K562 (cell line): ENCODE data around the gene SELENOO. TPM values are rescaled to one million over a fixed set of nuclear protein-coding genes. Genes with fewer than 3 reads are reported as not detected.

Experiments
- CHD2 ChIP-seq: IDR thresholded peaks from 2 replicates; pipeline ENCODE4 v1.6.1; 2011; ENCODE audit warnings: low read depth, low read length
- CUX1 ChIP-seq: fragments of 200-800 bp; sonication (Bioruptor generic); IDR thresholded peaks from 2 replicates; pipeline ENCODE4 v1.6.1; 2016; ENCODE audit warnings: missing genetic modification characterization, missing compliant biosample characterization
- MYC ChIP-seq, 2 experiments: fragments of 250-450 bp in 1 of 2; sonication (Bioruptor Pico) in 1 of 2; IDR thresholded peaks; 2 replicates each; pipeline versions ENCODE4 v1.5.1 to v1.6.1; 2012 to 2021; ENCODE audit warnings: low read depth in 2 of 2, borderline replicate concordance in 1 of 2, improper control_type of control experiment in 1 of 2, low read length in 1 of 2, mild to moderate bottlenecking in 1 of 2, moderate library complexity in 1 of 2
- RFX5 ChIP-seq: IDR thresholded peaks from 2 replicates; pipeline ENCODE4 v1.6.1; 2011; ENCODE audit warnings: low read depth, mild to moderate bottlenecking, improper control_type of control experiment, low read length
- USF2 ChIP-seq: sonication (generic); formaldehyde crosslinking; IDR thresholded peaks from 2 replicates; pipeline ENCODE4 v1.5.0; 2020; ENCODE audit warnings: missing genetic modification reagents
- ZNF184 ChIP-seq: sonication (generic); formaldehyde crosslinking; IDR thresholded peaks from 2 replicates; pipeline ENCODE4 v1.5.0; 2020; ENCODE audit warnings: missing genetic modification reagents
- polyA plus RNA-seq, 8 experiments: library from polyadenylated mRNA; depleted of rRNA in 4 of 8; stranded (reverse) in 5 of 8; unstranded in 3 of 8; fragments of >200 nt; fragmentation: Nextera tagmentation in 2 of 8; fragmentation: Illumina TruSeq in 1 of 8; extraction: Ambion mirVana in 2 of 8; extraction: Trizol in 1 of 8; gene quantifications; 2 replicates each; pipeline versions ENCODE4 v1.2.1 to v1.2.3, GENCODE V29; 2011 to 2014; ENCODE audit warnings: inconsistent platforms in 1 of 8, missing spikeins in 1 of 8
- total RNA-seq, 7 experiments: library from RNA; depleted of rRNA in 6 of 7; stranded (reverse); fragments of >200 nt in 6 of 7; fragmentation: Illumina TruSeq in 2 of 7; extraction: Trizol in 2 of 7; gene quantifications; 2 replicates each; pipeline versions ENCODE4 v1.2.1 to v1.2.3, GENCODE V29; 2011 to 2021; ENCODE audit warnings: low replicate concordance in 1 of 7
- TF ChIP-seq, protein P1 (sequence below): fragments of 450-650 bp; IDR thresholded peaks from 2 replicates; pipeline ENCODE4 v1.6.1; 2016; ENCODE audit warnings: mild to moderate bottlenecking, moderate library complexity

SELENOO gene
- total and polyA plus RNA-seq, 9 of the 15 experiments (the other 6 are each of a cell fraction or from before 2014, with no cell fraction given) = 0.37 to 24.9 (median 8.3) TPM

DNA sequence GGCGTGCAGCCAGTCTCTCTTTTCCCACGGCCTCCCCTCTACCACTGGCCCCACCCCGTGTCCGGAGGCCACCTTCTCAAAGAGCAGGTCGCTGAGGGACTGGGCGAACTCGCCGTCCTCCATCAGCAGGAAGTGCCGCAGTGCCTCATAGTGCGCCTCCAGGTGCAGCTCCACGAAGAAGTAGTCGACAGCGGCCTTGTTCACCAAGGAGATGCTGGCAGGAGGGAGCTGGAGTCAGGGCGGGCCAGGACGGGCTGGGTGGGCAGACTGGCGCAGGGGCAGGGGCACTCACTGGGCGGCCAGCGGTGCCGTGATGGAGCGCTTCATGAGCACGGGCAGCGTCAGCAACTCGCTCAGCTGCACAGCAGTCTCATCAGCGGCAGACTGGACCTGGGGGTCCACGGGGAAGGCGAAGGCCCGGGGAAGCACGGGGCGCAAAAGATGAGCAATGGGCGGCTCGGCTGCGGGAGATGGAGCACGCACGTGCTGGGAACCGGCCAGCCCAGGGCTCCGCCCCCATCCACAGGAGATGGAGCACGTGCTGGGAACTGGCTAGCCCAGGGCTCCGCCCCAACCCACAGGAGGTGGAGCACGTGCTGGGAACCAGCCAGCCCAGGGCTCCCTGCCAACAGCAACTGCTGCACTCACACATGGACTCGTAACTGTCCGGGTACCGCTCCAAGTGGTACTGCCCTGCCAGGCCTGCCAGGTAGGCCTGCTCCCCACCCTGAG lies 18.4 kb downstream of the SELENOO start (continued):
- TF ChIP-seq, protein P1, sequence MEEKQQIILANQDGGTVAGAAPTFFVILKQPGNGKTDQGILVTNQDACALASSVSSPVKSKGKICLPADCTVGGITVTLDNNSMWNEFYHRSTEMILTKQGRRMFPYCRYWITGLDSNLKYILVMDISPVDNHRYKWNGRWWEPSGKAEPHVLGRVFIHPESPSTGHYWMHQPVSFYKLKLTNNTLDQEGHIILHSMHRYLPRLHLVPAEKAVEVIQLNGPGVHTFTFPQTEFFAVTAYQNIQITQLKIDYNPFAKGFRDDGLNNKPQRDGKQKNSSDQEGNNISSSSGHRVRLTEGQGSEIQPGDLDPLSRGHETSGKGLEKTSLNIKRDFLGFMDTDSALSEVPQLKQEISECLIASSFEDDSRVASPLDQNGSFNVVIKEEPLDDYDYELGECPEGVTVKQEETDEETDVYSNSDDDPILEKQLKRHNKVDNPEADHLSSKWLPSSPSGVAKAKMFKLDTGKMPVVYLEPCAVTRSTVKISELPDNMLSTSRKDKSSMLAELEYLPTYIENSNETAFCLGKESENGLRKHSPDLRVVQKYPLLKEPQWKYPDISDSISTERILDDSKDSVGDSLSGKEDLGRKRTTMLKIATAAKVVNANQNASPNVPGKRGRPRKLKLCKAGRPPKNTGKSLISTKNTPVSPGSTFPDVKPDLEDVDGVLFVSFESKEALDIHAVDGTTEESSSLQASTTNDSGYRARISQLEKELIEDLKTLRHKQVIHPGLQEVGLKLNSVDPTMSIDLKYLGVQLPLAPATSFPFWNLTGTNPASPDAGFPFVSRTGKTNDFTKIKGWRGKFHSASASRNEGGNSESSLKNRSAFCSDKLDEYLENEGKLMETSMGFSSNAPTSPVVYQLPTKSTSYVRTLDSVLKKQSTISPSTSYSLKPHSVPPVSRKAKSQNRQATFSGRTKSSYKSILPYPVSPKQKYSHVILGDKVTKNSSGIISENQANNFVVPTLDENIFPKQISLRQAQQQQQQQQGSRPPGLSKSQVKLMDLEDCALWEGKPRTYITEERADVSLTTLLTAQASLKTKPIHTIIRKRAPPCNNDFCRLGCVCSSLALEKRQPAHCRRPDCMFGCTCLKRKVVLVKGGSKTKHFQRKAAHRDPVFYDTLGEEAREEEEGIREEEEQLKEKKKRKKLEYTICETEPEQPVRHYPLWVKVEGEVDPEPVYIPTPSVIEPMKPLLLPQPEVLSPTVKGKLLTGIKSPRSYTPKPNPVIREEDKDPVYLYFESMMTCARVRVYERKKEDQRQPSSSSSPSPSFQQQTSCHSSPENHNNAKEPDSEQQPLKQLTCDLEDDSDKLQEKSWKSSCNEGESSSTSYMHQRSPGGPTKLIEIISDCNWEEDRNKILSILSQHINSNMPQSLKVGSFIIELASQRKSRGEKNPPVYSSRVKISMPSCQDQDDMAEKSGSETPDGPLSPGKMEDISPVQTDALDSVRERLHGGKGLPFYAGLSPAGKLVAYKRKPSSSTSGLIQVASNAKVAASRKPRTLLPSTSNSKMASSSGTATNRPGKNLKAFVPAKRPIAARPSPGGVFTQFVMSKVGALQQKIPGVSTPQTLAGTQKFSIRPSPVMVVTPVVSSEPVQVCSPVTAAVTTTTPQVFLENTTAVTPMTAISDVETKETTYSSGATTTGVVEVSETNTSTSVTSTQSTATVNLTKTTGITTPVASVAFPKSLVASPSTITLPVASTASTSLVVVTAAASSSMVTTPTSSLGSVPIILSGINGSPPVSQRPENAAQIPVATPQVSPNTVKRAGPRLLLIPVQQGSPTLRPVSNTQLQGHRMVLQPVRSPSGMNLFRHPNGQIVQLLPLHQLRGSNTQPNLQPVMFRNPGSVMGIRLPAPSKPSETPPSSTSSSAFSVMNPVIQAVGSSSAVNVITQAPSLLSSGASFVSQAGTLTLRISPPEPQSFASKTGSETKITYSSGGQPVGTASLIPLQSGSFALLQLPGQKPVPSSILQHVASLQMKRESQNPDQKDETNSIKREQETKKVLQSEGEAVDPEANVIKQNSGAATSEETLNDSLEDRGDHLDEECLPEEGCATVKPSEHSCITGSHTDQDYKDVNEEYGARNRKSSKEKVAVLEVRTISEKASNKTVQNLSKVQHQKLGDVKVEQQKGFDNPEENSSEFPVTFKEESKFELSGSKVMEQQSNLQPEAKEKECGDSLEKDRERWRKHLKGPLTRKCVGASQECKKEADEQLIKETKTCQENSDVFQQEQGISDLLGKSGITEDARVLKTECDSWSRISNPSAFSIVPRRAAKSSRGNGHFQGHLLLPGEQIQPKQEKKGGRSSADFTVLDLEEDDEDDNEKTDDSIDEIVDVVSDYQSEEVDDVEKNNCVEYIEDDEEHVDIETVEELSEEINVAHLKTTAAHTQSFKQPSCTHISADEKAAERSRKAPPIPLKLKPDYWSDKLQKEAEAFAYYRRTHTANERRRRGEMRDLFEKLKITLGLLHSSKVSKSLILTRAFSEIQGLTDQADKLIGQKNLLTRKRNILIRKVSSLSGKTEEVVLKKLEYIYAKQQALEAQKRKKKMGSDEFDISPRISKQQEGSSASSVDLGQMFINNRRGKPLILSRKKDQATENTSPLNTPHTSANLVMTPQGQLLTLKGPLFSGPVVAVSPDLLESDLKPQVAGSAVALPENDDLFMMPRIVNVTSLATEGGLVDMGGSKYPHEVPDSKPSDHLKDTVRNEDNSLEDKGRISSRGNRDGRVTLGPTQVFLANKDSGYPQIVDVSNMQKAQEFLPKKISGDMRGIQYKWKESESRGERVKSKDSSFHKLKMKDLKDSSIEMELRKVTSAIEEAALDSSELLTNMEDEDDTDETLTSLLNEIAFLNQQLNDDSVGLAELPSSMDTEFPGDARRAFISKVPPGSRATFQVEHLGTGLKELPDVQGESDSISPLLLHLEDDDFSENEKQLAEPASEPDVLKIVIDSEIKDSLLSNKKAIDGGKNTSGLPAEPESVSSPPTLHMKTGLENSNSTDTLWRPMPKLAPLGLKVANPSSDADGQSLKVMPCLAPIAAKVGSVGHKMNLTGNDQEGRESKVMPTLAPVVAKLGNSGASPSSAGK = peak; percentile 76
- TF ChIP-seq USF2 (CRISPR knock-in tag) = peak; percentile 85
- peak; percentile 85 for TF ChIP-seq MYC (IDR thresholded peaks at IDR 0.05; ENCODE audit: low read depth, low read length)
- TF ChIP-seq MYC (CRISPR knock-in tag; IDR thresholded peaks at IDR 0.05; ENCODE audit: borderline replicate concordance, low read depth) = no peak
- no peak for TF ChIP-seq ZNF184
- TF ChIP-seq RFX5 = no peak
- no peak for TF ChIP-seq CUX1 (CRISPR knock-in tag)
- no peak for TF ChIP-seq CHD2
